Ovary (tissue), 9 donors: ENCODE results near the gene ANO2. TPM values are rescaled to one million over a fixed set of nuclear protein-coding genes. Genes with fewer than 3 reads are reported as not detected.

ENCODE experiments used
- DNase-seq, 5 donors: peaks; one replicate each; pipeline ENCODE4 v3.0.0-alpha.2; 2019 to 2020
- H3K27ac ChIP-seq, 2 donors: fragments of 200-600 bp; one replicate each; pipeline versions ENCODE4 v1.5.1 to v1.8.0; 2019 to 2022
- H3K27me3 ChIP-seq: fragments of 200-600 bp; one replicate; pipeline ENCODE4 v1.8.0; 2022
- H3K36me3 ChIP-seq: fragments of 200-600 bp; sonication (generic); one replicate; pipeline ENCODE4 v1.5.1; 2019
- H3K4me1 ChIP-seq: one replicate; pipeline ENCODE4 v1.8.1; 2013; ENCODE audit warnings: mild to moderate bottlenecking, moderate library complexity; ENCODE audit not compliant: insufficient read depth
- H3K4me3 ChIP-seq: fragments of 200-600 bp; sonication (generic); one replicate; pipeline ENCODE4 v1.5.1; 2017
- H3K9me3 ChIP-seq, 2 donors: fragments of 200-600 bp in 1 of 2; sonication (generic) in 1 of 2; one replicate each; pipeline versions ENCODE4 v1.5.1 to v1.8.1; 2013 to 2019; ENCODE audit warnings: mild to moderate bottlenecking in 1 of 2, moderate library complexity in 1 of 2
- EP300 ChIP-seq: sonication (generic); formaldehyde crosslinking; IDR thresholded peaks from one replicate; pipeline ENCODE4 v1.6.1; 2017; ENCODE audit warnings: antibody characterized with exemption
- POLR2A ChIP-seq: fragments of 450-650 bp; IDR thresholded peaks from one replicate; pipeline ENCODE4 v1.6.1; 2017; ENCODE audit warnings: antibody characterized with exemption, mild to moderate bottlenecking, moderate library complexity
- WGBS, 3 donors: extraction: QIAGEN DNeasy Blood & Tissue Kit in 1 of 3; methylation state at CpG; one replicate each; pipeline versions ENCODE4 v1.1.5 to v1.1.7; 2013 to 2017; 5-methylcytosine and 5-hydroxymethylcytosine counted together
- intact Hi-C, 4 donors: fragments of 100-400 bp; cut with DNase I; formaldehyde crosslinking; loops; one replicate each; pipeline versions ENCODE4 v1.11.0 to v1.15.1; 2022 to 2023
- polyA plus RNA-seq, 2 donors: library from polyadenylated mRNA; stranded (reverse); fragments of 200-250 nt in 1 of 2; fragments of 350-450 nt in 1 of 2; fragmentation: Illumina TruSeq in 1 of 2; extraction: RNeasy Lipid Tissue Mini Kit (QIAGEN cat#74804) in 1 of 2; gene quantifications; one replicate each; pipeline ENCODE4 v1.2.3, GENCODE V29; 2013 to 2014
- total RNA-seq, 7 donors: library from RNA; depleted of rRNA in 2 of 7; stranded (reverse); fragments of >200 nt in 2 of 7; fragmentation: NEBNext Ultra II Directional in 3 of 7; extraction: Animal tissue kit (Norgen Biotek cat#: 25700) in 3 of 7; gene quantifications; one replicate each; pipeline versions ENCODE4 v1.1.0 to v1.2.4, GENCODE V29; 2016 to 2023
- TF ChIP-seq, protein P1 (sequence below), 3 donors: fragments of 450-650 bp in 2 of 3; fragments of 200-600 bp in 1 of 3; IDR thresholded peaks; one replicate each; pipeline versions ENCODE4 v1.5.1 to v1.8.0; 2016 to 2022; ENCODE audit warnings: antibody characterized with exemption in 3 of 3, mild to moderate bottlenecking in 1 of 3
- donor health status: DM: no; HTN: no; CAD: no; lungs with moderate emphysema.
- donor health status: DM: no; HTN: no; CAD: no.
- donor health status: Bipolar disorder and iron deficiency.
- donor health status: DM: yes; HTN: yes; CAD: no.
- donor health status: DM: no; HTN: no; CAD: no.
- donor health status: DM: yes; HTN: yes; CAD: no.

Gene ANO2
- total and polyA plus RNA-seq, 9 donors: 3.0 to 6.7 (median 3.3) TPM

DNA sequence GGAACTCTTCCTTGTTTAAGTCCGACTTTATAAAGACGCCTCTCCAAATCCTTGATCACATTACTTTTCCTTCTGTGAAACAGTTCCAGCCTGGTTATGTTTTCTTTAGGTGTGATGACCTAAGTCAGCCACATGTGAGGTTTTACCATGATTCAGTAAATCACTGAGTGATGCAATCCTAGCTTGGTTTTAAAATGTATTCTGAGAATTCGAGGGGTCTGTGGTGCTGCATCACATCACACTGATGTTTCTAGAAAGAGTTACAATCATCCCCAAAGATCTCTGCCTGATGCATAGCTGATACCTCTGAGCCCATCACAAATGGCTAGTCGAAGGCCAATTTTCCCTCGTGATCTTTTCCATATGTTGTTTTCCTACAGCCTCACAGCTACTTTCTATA lies 152.7 kb downstream of the ANO2 start:
- Histone ChIP-seq H3K4me1 (no peaks in the 10 kb centered on the region), H3K4me3 (no peak overlapping the region), H3K9me3 (no peaks in the 10 kb centered on the region), H3K27ac (no peak overlapping the region), H3K36me3 (no peaks in the 10 kb centered on the region), H3K27me3 (no peaks in the 10 kb centered on the region)
- intact Hi-C loops: no loop called here
- TF ChIP-seq, protein P1, sequence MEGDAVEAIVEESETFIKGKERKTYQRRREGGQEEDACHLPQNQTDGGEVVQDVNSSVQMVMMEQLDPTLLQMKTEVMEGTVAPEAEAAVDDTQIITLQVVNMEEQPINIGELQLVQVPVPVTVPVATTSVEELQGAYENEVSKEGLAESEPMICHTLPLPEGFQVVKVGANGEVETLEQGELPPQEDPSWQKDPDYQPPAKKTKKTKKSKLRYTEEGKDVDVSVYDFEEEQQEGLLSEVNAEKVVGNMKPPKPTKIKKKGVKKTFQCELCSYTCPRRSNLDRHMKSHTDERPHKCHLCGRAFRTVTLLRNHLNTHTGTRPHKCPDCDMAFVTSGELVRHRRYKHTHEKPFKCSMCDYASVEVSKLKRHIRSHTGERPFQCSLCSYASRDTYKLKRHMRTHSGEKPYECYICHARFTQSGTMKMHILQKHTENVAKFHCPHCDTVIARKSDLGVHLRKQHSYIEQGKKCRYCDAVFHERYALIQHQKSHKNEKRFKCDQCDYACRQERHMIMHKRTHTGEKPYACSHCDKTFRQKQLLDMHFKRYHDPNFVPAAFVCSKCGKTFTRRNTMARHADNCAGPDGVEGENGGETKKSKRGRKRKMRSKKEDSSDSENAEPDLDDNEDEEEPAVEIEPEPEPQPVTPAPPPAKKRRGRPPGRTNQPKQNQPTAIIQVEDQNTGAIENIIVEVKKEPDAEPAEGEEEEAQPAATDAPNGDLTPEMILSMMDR (IDR thresholded peaks at IDR 0.05): no peak
- TF ChIP-seq POLR2A: no peak
- TF ChIP-seq EP300: no peak
- WGBS, 3 donors: 76 to 80% (median 78%) methylated on average over 5 of the region's 5 CpGs
- DNase-seq: no peak

DNA sequence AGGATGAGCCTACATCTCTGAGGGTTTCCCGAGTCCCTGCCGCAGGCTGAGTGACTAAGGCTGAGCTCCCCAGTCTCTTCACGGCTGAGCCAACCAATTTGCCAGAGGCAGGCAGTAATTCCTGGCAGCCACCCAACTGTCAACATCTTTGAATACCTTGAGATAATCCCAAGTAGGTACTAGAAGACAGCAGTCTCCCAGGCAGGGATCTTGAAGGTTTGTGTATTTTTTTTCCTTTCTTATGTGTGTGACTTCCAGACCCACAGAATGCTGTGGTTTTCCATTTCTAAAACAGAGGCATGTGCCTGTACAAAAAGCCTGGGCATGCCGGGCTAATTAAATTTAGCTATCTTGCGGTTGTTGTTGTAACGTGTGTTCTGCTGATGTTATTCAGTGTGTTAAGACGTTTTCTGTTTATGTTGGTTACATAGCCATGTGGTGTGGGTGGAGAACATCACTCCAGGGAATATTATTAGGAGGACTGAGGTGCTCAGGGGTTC lies 155.5 kb downstream of the ANO2 start:
- intact Hi-C loops: no loop called here
- 55 to 75% (median 62%) methylated on average over 7 of the region's 7 CpGs for WGBS, 3 donors
- no peaks in the 10 kb centered on the region for H3K4me1 ChIP-seq

DNA sequence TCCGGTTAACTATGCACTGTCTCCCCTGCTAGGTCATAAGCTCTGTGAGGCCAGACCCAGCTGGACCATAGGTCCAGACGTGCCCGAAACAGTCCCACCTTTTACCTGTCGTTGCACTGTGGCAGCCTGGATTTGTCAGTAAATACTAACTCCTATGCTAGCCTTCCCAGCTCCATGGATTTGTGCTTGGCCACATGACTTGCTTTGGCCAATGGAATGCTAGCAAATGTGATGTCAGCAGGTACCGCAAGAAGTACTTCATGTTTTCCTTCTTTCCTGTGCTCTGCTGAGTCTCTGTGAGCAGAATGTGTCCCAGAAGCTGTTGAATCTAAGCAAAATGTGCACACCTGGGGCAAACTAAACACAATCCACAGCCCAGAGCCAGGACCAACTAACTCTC lies 157.2 kb downstream of the ANO2 start:
- Histone ChIP-seq H3K9me3 (no peaks in the 10 kb centered on the region), H3K27ac (no peak overlapping the region), H3K36me3 (no peaks in the 10 kb centered on the region), H3K4me3 (no peak overlapping the region), H3K27me3 (no peaks in the 10 kb centered on the region), H3K4me1 (no peaks in the 10 kb centered on the region)
- DNase-seq: no peak
- 90 to 94% (median 92%) methylated on average over 5 of the region's 5 CpGs for WGBS, 3 donors
- intact Hi-C loops: no loop called here
- TF ChIP-seq, protein P1 (IDR thresholded peaks at IDR 0.05): no peak
- TF ChIP-seq POLR2A (no peak), EP300 (no peak)

More for the DNA sequence above, 155.5 kb downstream of the ANO2 start:
- no peak for DNase-seq
- TF ChIP-seq POLR2A: no peak
- TF ChIP-seq EP300: no peak
- TF ChIP-seq, protein P1 (IDR thresholded peaks at IDR 0.05): no peak
- Histone ChIP-seq H3K27ac (no peak overlapping the region), H3K36me3 (no peaks in the 10 kb centered on the region), H3K9me3 (no peaks in the 10 kb centered on the region), H3K27me3 (no peaks in the 10 kb centered on the region), H3K4me3 (no peak overlapping the region)

DNA sequence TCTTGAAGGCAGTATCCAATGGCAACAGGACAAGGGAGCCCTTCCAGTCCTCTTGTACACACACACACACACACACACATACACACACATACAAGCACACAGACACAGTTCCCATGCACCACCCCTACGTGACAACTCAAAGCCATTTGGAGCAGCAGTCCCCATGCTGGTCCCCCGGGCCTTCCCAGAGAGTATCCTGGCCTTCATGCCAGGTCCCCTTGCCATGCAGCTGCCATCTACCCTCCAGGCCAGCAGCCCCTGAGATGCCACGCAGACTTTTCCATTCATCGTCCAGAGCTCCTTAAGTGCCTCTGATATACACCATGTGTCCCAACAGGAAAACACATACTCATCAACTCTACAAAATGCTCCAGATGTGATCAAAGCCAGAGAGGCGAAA lies 159.5 kb downstream of the ANO2 start:
- 89 to 93% (median 93%) methylated on average over 5 of the region's 5 CpGs for WGBS, 3 donors
- TF ChIP-seq EP300: no peak
- TF ChIP-seq, protein P1 (IDR thresholded peaks at IDR 0.05): no peak
- no peak for TF ChIP-seq POLR2A
- Histone ChIP-seq H3K9me3 (no peaks in the 10 kb centered on the region), H3K27ac (no peak overlapping the region), H3K36me3 (no peaks in the 10 kb centered on the region), H3K27me3 (no peaks in the 10 kb centered on the region), H3K4me1 (no peaks in the 10 kb centered on the region), H3K4me3 (no peak overlapping the region)
- intact Hi-C loops: no loop called here
- no peak for DNase-seq
